ENCODE data around the gene CCDC40.

CCDC40 gene

DNA sequence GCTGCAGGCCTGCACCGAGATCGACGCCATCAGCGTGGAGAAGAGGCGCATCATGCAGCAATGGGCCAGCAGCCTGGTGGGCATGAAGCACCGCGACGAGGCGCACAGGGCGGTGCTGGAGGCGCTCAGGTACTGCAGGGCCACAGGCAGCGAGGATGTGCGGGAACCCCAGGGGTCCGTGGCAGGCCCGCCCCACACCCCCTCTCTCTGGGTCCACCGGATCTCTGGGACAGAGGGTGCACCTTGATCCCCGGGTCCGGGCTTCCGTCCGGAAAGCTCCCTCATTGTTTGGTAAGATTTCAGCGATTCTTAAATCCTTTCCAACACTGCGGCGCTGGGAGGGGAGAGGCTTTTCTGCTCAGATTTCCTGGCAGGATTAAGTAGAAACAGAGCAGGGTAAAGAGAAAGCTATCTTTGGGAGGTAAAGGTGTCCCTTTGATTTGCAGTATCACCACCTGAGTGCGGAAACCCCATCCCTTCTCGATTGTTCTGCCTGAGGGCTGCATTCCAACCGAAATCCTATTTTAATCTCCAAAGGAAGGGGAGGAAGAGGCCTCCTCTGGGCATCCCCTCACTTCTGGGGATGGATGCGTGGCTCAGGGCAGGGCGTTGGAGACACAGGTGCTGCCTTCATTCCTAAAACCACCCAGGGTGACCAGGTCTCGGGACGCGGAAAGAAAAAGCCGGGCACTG is 29.2 kb downstream of the CCDC40 start:
- TF ChIP-seq, protein P1, sequence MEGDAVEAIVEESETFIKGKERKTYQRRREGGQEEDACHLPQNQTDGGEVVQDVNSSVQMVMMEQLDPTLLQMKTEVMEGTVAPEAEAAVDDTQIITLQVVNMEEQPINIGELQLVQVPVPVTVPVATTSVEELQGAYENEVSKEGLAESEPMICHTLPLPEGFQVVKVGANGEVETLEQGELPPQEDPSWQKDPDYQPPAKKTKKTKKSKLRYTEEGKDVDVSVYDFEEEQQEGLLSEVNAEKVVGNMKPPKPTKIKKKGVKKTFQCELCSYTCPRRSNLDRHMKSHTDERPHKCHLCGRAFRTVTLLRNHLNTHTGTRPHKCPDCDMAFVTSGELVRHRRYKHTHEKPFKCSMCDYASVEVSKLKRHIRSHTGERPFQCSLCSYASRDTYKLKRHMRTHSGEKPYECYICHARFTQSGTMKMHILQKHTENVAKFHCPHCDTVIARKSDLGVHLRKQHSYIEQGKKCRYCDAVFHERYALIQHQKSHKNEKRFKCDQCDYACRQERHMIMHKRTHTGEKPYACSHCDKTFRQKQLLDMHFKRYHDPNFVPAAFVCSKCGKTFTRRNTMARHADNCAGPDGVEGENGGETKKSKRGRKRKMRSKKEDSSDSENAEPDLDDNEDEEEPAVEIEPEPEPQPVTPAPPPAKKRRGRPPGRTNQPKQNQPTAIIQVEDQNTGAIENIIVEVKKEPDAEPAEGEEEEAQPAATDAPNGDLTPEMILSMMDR (IDR thresholded peaks at IDR 0.05; ENCODE audit: borderline replicate concordance, insufficient read depth, low read depth, low read length) = no peak
- no peak overlapping the region for H3K4me3 ChIP-seq (ENCODE audit: low read depth, low read length)

DNA sequence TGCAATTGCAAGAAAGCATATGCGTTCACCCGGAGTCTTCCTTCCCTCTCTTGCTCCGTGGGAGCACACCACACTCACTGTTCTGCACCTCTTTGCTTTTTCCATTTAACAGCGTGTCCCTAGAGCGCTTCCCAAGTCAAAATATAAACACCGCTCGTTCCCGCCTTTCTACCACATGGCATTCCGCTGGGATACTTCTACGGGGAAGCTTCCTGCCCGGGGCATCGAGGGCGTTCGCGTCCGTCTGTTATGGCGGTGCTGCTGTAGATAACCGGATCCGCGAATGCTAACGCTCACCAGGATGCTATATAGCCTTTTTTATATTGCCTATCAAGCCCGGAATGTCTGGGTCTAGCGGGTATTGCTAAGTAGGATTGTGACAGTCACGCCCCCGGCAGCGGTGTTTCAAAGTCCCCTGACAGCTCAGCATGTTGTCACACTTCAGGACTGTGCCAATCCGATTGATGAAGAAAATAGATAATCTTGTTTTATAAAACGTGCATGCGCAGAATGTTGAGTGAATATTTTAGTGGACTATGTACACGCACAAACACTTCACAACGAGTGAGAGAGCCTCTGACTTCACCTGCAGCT is 31.0 kb downstream of the CCDC40 start:
- no peak overlapping the region for H3K4me3 ChIP-seq (ENCODE audit: low read depth, low read length)
- TF ChIP-seq, protein P1 (IDR thresholded peaks at IDR 0.05; ENCODE audit: borderline replicate concordance, insufficient read depth, low read depth, low read length) = no peak

DNA sequence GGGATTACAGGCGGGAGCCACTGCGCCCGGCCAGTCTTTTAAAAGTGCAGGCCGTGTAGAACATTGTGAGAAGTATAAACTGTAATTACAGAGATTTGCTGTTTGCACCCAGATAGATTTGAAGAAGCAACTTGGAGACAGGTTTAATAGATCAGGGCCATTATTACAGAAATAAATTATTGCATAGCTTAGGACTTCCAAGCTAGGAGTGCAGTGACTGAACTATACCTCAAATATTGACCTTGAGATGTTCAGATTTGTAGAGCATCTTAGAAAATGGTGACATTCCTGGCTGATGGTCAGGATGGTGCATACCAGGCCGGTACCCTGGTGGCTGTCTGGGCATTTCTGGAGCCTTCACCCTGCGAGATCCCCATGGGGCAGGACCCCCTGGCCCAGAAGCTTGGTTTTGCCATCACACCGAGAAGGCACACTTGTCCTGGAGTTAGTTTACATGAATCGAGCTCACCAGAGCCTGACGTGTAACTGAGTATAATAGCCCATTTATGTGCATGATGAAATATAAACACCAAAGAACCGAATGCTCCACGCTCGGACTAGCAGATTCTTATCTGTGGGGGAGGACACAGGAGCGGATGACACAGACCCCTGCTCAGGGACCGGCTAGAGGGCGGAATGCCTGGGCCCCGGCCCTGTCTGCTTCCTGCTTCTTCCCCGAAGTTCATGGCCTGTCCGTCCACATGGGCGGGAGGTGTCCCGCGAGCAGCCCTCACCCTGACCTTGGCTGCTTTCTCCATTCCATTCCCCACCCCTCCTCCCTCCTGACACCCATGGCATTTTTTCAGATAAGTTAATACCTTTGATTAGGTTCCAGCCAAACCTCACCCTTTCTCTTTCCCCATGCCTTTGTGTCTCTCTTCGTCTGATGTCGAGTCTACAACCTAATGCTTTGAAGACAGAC is 32.1 kb downstream of the CCDC40 start:
- H3K4me3 ChIP-seq (ENCODE audit: low read depth, low read length) = no peak overlapping the region
- TF ChIP-seq, protein P1 (IDR thresholded peaks at IDR 0.05; ENCODE audit: borderline replicate concordance, insufficient read depth, low read depth, low read length) = no peak

DNA sequence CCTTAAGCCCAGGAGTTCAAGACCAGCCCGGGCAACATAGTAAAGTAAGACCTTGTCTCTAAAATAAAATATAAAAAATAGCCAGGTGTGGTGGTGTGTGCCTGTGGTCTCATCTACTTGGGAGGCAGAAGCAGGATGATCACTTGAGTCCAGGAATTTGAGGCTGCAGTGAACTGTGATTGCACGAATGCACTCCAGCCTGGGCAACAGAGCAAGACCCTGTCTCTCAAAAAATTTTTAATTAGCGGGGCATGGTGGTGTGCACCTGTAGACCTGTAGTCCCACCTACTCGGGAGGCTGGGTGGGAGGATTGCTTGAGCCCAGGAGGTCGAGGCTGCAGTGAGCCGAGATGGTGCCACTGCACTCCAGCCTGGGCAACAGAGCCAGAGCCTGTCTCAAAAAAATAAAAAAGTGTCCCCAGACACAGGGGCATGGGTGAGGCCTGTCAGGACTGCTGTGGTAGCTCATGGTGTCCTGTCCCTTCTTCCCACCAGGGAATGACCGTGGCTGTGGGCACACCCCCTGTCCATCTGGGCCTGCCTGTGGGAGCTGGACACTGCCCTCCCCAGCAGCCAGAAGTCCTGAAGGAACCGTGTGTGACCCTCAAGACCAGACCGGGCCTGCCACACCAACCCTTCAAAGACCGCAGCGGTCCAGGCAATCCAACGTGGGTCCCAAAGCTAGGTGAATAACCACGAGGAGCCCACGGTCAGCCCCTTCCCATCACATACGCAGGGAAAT is 34.1 kb downstream of the CCDC40 start:
- no peak overlapping the region for H3K4me3 ChIP-seq (ENCODE audit: low read depth, low read length)

DNA sequence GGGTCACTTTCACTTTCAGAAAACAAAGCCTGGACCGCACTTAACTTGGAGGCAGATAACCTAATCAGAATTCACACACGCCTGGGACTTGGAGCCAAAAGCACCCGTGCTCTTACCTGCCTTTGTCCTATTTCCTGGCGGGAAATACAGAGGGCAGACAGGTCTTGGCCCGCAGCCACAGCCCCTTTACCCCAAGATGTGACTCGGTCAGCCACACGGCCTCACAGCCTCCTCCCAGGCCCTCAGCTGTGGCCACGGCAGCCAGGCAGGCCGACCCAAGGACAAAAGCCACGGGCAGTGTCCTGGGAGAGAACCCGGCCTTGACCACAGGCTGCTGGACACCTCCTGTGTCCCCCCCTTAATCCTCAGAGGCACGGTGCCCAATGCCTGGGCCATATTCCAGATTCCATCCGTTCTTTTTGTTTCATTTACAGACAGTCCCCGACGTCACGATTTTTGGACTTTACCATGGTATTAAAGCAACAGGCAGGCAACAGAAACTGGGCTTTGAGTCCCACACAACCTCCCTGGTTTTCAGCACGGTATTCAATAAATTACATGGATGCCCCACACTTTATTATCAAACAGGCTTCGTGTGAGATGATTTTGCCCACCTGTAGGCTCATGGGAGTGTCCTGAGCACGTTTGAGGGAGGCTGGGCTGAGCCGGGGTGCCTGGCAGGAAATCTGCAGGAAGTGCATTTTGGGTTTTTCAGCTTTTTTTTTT is 34.8 kb downstream of the CCDC40 start:
- TF ChIP-seq, protein P1 (IDR thresholded peaks at IDR 0.05; ENCODE audit: borderline replicate concordance, insufficient read depth, low read depth, low read length) = no peak
- H3K4me3 ChIP-seq (ENCODE audit: low read depth, low read length) = no peak overlapping the region

More for the DNA sequence above, 34.1 kb downstream of the CCDC40 start:
- TF ChIP-seq, protein P1 (IDR thresholded peaks at IDR 0.05; ENCODE audit: borderline replicate concordance, insufficient read depth, low read depth, low read length) = no peak

DNA sequence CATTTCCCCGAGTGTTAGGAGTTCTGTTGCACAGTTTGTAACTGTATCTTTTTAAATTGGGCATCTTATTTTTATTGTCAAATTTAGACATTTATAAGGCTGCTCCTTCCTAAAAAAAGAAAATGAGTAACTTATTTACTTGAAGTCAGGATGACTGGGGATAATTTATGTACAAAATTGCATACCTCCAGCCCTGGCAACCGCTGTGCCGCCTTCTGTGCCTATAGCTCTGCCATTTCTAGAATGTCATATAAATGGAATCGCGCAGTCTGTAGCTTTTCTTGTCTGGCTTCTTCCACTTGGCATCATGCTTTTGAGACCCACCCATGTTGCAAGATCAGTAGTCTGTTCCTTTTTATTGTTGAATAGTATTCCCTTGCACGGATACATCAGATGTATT is 36.0 kb downstream of the CCDC40 start:
- TF ChIP-seq, protein P1 (IDR thresholded peaks at IDR 0.05; ENCODE audit: borderline replicate concordance, insufficient read depth, low read depth, low read length) = no peak

More for the DNA sequence above, 36.0 kb downstream of the CCDC40 start:
- H3K4me3 ChIP-seq (ENCODE audit: low read depth, low read length) = no peak overlapping the region

Measured in GM12875 (cell line).